Trophoblast cell (in vitro differentiated cells and primary cell): Measurements from ENCODE around the gene MARCHF10.
A peak's percentile ranks its signal among the peaks of the same experiment; 100 is the strongest.
"Not testable (repeated sequence)": the region's sequence is repeated elsewhere in the genome, so short reads cannot be mapped to it uniquely, and the experiment has no call there.

Source experiments
- DNase-seq, 2 donors: peaks; one replicate each; pipeline ENCODE4 v3.0.0-alpha.2; 2016
- H2AFZ ChIP-seq: 2 replicates; pipeline ENCODE4 v1.6.1; 2013; ENCODE audit warnings: low read length, moderate library complexity, mild to moderate bottlenecking; ENCODE audit not compliant: insufficient read depth, poor library complexity
- H2AK5ac ChIP-seq: 2 replicates; pipeline ENCODE4 v1.6.1; 2013; ENCODE audit warnings: mild to moderate bottlenecking, low read length
- H2BK120ac ChIP-seq: 2 replicates; pipeline ENCODE4 v1.6.1; 2013; ENCODE audit warnings: low read length, mild to moderate bottlenecking, moderate library complexity; ENCODE audit not compliant: insufficient read depth, poor library complexity
- H2BK12ac ChIP-seq: 2 replicates; pipeline ENCODE4 v1.6.1; 2013; ENCODE audit warnings: mild to moderate bottlenecking, low read length, moderate library complexity
- H2BK5ac ChIP-seq: 2 replicates; pipeline ENCODE4 v1.6.1; 2013; ENCODE audit warnings: low read length, low read depth, moderate library complexity, mild to moderate bottlenecking; ENCODE audit not compliant: poor library complexity
- H3K14ac ChIP-seq: 2 replicates; pipeline ENCODE4 v1.6.1; 2013; ENCODE audit warnings: mild to moderate bottlenecking, low read length
- H3K18ac ChIP-seq: 2 replicates; pipeline ENCODE4 v1.6.1; 2013; ENCODE audit warnings: mild to moderate bottlenecking, low read length
- H3K23ac ChIP-seq: 2 replicates; pipeline ENCODE4 v1.6.1; 2013; ENCODE audit warnings: low read length
- H3K27ac ChIP-seq: 2 replicates; pipeline ENCODE4 v1.5.1; 2013; ENCODE audit warnings: low read depth, mild to moderate bottlenecking, inconsistent platforms, low read length, moderate library complexity
- H3K27me3 ChIP-seq: 2 replicates; pipeline ENCODE4 v1.6.1; 2013; ENCODE audit warnings: inconsistent platforms, mild to moderate bottlenecking, low read length, moderate library complexity; ENCODE audit not compliant: insufficient read depth
- H3K36me3 ChIP-seq, 2 experiments: 1 replicate in 1 of 2; 2 replicates in 1 of 2; pipeline ENCODE4 v1.6.1; 2013; ENCODE audit warnings: low read length in 2 of 2, mild to moderate bottlenecking in 2 of 2, moderate library complexity in 1 of 2; ENCODE audit not compliant: insufficient read depth in 2 of 2, control insufficient read depth in 1 of 2
- H3K4ac ChIP-seq: 2 replicates; pipeline ENCODE4 v1.6.1; 2013; ENCODE audit warnings: low read depth, mild to moderate bottlenecking, low read length, moderate library complexity
- H3K4me1 ChIP-seq, 2 experiments: 1 replicate in 1 of 2; 2 replicates in 1 of 2; pipeline ENCODE4 v1.6.1; 2013; ENCODE audit warnings: low read length in 2 of 2, mild to moderate bottlenecking in 2 of 2, moderate library complexity in 1 of 2; ENCODE audit not compliant: insufficient read depth in 2 of 2, control insufficient read depth in 1 of 2
- H3K4me2 ChIP-seq: 2 replicates; pipeline ENCODE4 v1.6.1; 2013; ENCODE audit warnings: inconsistent platforms, mild to moderate bottlenecking, low read length, moderate library complexity
- H3K4me3 ChIP-seq: 2 replicates; pipeline ENCODE4 v1.5.1; 2013; ENCODE audit warnings: mild to moderate bottlenecking, low read depth, low read length, inconsistent platforms
- H3K79me1 ChIP-seq: one replicate; pipeline ENCODE4 v1.6.1; 2013; ENCODE audit warnings: low read length
- H3K79me2 ChIP-seq: 2 replicates; pipeline ENCODE4 v1.6.1; 2013; ENCODE audit warnings: low read length, mild to moderate bottlenecking; ENCODE audit not compliant: control insufficient read depth, insufficient read depth, poor library complexity
- H3K9ac ChIP-seq: 2 replicates; pipeline ENCODE4 v1.6.1; 2013; ENCODE audit warnings: mild to moderate bottlenecking, low read length
- H3K9me3 ChIP-seq: 2 replicates; pipeline ENCODE4 v1.6.1; 2013; ENCODE audit warnings: low read depth, mild to moderate bottlenecking, control low read depth, inconsistent platforms, low read length; ENCODE audit not compliant: insufficient read depth
- H4K12ac ChIP-seq: 2 replicates; pipeline ENCODE4 v1.6.1; 2013; ENCODE audit warnings: low read depth, mild to moderate bottlenecking, low read length, moderate library complexity
- H4K8ac ChIP-seq: 2 replicates; pipeline ENCODE4 v1.6.1; 2013; ENCODE audit warnings: low read depth, mild to moderate bottlenecking, low read length, moderate library complexity
- H4K91ac ChIP-seq: one replicate; pipeline ENCODE4 v1.6.1; 2013; ENCODE audit warnings: low read depth, mild to moderate bottlenecking, low read length, moderate library complexity
- WGBS: extraction: QIAGEN DNeasy Blood & Tissue Kit; methylation state at CpG from one replicate; pipeline ENCODE4 v1.1.7; 2013; ENCODE audit warnings: missing lambda C conversion rate; ENCODE audit not compliant: insufficient read length, insufficient coverage; ENCODE audit errors: extremely low coverage; 5-methylcytosine and 5-hydroxymethylcytosine counted together

The MARCHF10 gene

GRCh38 chr17:62787366-62787765, 20.7 kb downstream of the MARCHF10 start:
- Histone ChIP-seq H4K91ac (no peak overlapping the region), H3K23ac (no peak overlapping the region), H3K18ac (no peak overlapping the region), H3K4me3 (no peak overlapping the region), H2BK120ac (no peak overlapping the region), H3K27ac (no peak overlapping the region), H3K4me2 (no peak overlapping the region), H2BK5ac (no peak overlapping the region), H4K8ac (no peak overlapping the region), H2AFZ (no peak overlapping the region), H3K9ac (no peak overlapping the region), H3K9me3 (peaks cover under 1% of the 10 kb centered on the region), H3K36me3 (no peaks in the 10 kb centered on the region), H2BK12ac (no peak overlapping the region), H4K12ac (no peak overlapping the region), H3K79me1 (no peaks in the 10 kb centered on the region), H3K27me3 (no peaks in the 10 kb centered on the region), H3K79me2 (no peaks in the 10 kb centered on the region), H3K14ac (no peak overlapping the region), H3K4me1 (no peaks in the 10 kb centered on the region), H2AK5ac (no peak overlapping the region), H3K4ac (no peak overlapping the region)
- DNase-seq: peak; percentile 47 to 80
- no CpG with 5 or more reads among the region's 2 CpGs for WGBS

GRCh38 chr17:62786646-62787045, 21.5 kb downstream of the MARCHF10 start:
- no peaks in the 10 kb centered on the region for H3K36me3 ChIP-seq
- H3K9me3 ChIP-seq: no peaks in the 10 kb centered on the region
- H3K9ac ChIP-seq: no peak overlapping the region
- no peak overlapping the region for H2AK5ac ChIP-seq
- no peaks in the 10 kb centered on the region for H3K4me1 ChIP-seq
- H3K4me3 ChIP-seq: no peak overlapping the region
- H2AFZ ChIP-seq: no peak overlapping the region
- H2BK120ac ChIP-seq: no peak overlapping the region
- WGBS: no CpG with 5 or more reads among the region's 2 CpGs
- no peaks in the 10 kb centered on the region for H3K79me2 ChIP-seq
- no peak overlapping the region for H3K4me2 ChIP-seq
- no peaks in the 10 kb centered on the region for H3K79me1 ChIP-seq
- H4K91ac ChIP-seq: no peak overlapping the region
- no peak overlapping the region for H4K12ac ChIP-seq
- no peak overlapping the region for H2BK12ac ChIP-seq
- no peak overlapping the region for H4K8ac ChIP-seq
- no peak overlapping the region for H3K4ac ChIP-seq
- no peak overlapping the region for H3K23ac ChIP-seq
- peak in 1 of 2 donors; percentile 56 for DNase-seq
- no peak overlapping the region for H3K18ac ChIP-seq
- no peak overlapping the region for H3K14ac ChIP-seq
- no peak overlapping the region for H3K27ac ChIP-seq
- no peaks in the 10 kb centered on the region for H3K27me3 ChIP-seq
- H2BK5ac ChIP-seq: no peak overlapping the region

- H3K18ac ChIP-seq, H3K4me1 ChIP-seq, H3K4me2 ChIP-seq, H3K79me1 ChIP-seq, H2BK120ac ChIP-seq, H3K27ac ChIP-seq, H3K4me3 ChIP-seq, H2BK12ac ChIP-seq, H4K91ac ChIP-seq, H2BK5ac ChIP-seq, H2AK5ac ChIP-seq, H3K27me3 ChIP-seq, H3K4ac ChIP-seq, H3K9me3 ChIP-seq, H2AFZ ChIP-seq, DNase-seq, H3K9ac ChIP-seq, H3K36me3 ChIP-seq, H3K79me2 ChIP-seq, H4K12ac ChIP-seq, H3K14ac ChIP-seq, H3K23ac ChIP-seq, H4K8ac ChIP-seq: not testable (repeated sequence)
- WGBS: no CpG with 5 or more reads among the region's 1 CpG
Observed at GRCh38 chr17:62785983-62786382, 22.1 kb downstream of the MARCHF10 start.

GRCh38 chr17:62782730-62783270, 25.3 kb downstream of the MARCHF10 start:
- H4K8ac ChIP-seq: no peak overlapping the region
- no peak overlapping the region for H3K18ac ChIP-seq
- no peak overlapping the region for H2AK5ac ChIP-seq
- H2BK12ac ChIP-seq: no peak overlapping the region
- H3K4ac ChIP-seq: no peak overlapping the region
- no peak overlapping the region for H3K4me3 ChIP-seq
- H3K23ac ChIP-seq: no peak overlapping the region
- WGBS: no CpG with 5 or more reads among the region's 1 CpG
- H3K27ac ChIP-seq: no peak overlapping the region
- peaks cover 10 to 16% of the 10 kb centered on the region in 2 experiments for H3K4me1 ChIP-seq
- no peak overlapping the region for H3K4me2 ChIP-seq
- no peak overlapping the region for H3K14ac ChIP-seq
- no peaks in the 10 kb centered on the region for H3K79me2 ChIP-seq
- H3K9ac ChIP-seq: no peak overlapping the region
- DNase-seq: peak in 1 of 2 donors; percentile 89
- H2AFZ ChIP-seq: no peak overlapping the region
- H3K27me3 ChIP-seq: no peaks in the 10 kb centered on the region
- no peak overlapping the region for H2BK120ac ChIP-seq
- H3K36me3 ChIP-seq: no peaks in the 10 kb centered on the region
- no peak overlapping the region for H4K91ac ChIP-seq
- no peak overlapping the region for H2BK5ac ChIP-seq
- H3K9me3 ChIP-seq: no peaks in the 10 kb centered on the region
- H3K79me1 ChIP-seq: peaks cover 6% of the 10 kb centered on the region
- no peak overlapping the region for H4K12ac ChIP-seq
